Testis (tissue), 2 donors: ENCODE data around the gene CCDC167.

Experiments used
- POLR2A ChIP-seq: fragments of 450-650 bp; IDR thresholded peaks from one replicate; pipeline ENCODE4 v1.6.1; 2017; ENCODE audit warnings: antibody characterized with exemption, mild to moderate bottlenecking, moderate library complexity
- TF ChIP-seq, protein P1 (sequence below), 3 experiments: fragments of 450-650 bp in 2 of 3; fragments of 200-600 bp in 1 of 3; sonication (generic) in 1 of 3; IDR thresholded peaks; one replicate each; pipeline ENCODE4 v1.5.1; 2016 to 2019; ENCODE audit warnings: antibody characterized with exemption in 3 of 3, mild to moderate bottlenecking in 2 of 3, moderate library complexity in 1 of 3

DNA sequence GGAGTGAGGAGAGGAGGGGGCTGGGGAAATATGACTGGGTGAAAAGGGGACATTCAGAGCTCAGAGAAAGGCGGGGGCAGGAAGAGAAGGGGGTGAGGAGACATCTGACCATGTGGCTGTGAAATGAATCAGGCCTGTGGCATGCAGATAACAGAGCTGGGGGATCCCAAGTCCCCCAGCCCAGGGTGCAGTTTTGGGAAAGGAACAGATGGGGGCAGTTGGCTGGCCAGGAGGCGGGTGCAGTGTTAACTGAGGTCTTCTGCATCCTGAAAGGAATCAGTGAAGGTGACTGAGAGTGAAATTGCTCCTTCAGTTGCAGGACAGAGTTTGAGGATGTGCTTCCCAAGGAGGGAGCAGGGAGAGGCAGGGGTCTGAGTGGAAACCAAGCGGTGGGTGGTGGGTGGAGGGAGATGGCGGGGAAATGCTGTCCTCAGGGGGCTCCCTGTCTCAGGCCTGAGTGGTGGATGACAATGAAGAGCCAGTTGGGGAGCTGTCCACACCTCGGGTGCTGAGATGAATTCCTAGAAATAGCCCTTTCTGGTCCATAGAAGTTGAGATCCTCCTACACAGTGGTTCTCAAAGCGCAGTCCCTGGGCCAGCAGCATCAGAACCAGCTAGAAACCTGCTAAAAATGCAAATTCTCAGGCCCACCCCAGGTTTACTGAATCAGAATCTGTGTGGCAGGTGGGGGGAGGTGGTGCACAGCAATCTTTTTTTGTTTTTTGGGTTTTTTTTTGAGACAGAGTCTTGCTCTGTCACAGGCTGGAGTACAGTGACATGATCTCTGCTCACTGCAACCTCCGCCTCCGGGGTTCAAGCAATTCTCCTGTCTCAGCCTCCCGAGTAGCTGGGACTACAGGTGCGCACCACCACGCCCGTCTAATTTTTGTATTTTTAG is 26.0 kb upstream of the CCDC167 start:
- TF ChIP-seq, protein P1, sequence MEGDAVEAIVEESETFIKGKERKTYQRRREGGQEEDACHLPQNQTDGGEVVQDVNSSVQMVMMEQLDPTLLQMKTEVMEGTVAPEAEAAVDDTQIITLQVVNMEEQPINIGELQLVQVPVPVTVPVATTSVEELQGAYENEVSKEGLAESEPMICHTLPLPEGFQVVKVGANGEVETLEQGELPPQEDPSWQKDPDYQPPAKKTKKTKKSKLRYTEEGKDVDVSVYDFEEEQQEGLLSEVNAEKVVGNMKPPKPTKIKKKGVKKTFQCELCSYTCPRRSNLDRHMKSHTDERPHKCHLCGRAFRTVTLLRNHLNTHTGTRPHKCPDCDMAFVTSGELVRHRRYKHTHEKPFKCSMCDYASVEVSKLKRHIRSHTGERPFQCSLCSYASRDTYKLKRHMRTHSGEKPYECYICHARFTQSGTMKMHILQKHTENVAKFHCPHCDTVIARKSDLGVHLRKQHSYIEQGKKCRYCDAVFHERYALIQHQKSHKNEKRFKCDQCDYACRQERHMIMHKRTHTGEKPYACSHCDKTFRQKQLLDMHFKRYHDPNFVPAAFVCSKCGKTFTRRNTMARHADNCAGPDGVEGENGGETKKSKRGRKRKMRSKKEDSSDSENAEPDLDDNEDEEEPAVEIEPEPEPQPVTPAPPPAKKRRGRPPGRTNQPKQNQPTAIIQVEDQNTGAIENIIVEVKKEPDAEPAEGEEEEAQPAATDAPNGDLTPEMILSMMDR (IDR thresholded peaks at IDR 0.05), result no peak
- no peak for TF ChIP-seq POLR2A
